Glomerular visceral epithelial cell (primary cell): ENCODE results near the gene STAT4.

Experiments
- DNase-seq: peaks from one replicate; pipeline ENCODE4 v3.0.0-alpha.2; 2016; ENCODE audit errors: extremely low spot score

Gene STAT4

DNA sequence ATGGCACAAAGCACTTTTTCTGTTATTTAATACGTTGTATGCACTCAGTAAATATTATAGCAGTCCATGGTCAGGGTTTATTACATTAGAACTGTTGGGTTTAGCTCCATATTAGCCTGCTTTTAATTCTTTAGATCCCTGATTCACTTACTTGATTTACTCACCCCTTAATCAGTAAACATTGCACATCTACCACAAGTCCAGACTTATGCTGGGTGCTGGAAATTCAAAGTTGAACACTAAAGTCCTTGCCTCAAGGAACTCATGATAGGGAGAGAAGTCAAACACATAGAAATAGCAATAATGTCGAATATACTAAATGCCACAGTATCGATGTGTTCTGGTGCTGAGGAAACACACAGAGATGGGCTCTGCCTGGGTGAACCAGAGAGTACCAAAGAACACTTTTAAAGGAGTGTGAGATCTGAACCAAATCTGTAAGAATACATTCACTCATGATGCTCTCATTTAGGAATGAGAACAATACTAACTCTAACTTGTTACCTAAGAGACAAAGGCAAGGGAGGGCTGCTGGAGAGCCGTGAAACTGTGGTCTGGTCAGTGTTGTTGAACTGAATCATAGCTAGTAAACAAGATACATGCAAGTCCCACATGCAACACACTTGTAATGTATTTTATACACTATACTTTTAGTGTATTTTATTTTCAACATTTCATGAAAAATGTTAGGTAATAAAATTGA lies 4.9 kb downstream of the STAT4 start:
- DNase-seq = no peak

DNA sequence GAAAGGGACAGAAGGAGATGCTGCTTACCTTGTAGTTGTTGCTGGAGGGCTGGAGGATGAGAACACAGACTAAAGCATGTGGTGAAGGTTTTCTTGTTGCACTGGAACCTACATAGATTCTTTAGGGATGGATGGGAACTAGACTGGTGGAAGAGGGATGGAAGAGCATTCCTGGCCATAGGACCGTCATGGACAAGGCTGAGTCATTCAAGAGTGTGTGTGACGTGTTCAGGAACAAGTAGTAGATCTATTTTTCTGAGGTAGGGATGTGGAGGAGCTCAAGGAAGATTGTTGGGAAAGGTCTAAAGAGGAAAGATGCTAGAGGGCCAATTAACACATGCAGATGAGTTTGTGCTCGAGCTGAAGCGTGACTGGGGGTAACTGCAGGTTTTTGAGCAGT lies 6.6 kb downstream of the STAT4 start:
- DNase-seq = no peak

DNA sequence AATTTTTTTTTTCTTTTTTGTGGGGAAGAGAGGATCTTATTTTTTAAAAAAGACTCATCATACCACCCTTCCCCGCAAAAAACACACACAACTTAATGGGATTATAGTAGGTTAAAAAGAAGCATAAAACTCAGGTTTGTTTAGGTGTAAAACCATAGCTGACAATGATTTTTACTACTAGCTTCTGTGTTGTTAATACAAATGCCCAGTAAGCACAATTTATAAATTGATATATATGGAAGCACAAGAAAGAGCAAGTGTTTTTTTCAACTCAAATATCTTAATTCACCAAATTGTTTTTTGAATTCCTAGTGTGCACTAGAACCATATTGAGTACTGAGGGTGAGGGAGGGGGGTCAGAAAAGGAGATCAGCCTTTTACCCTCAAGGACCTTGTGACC lies 7.0 kb downstream of the STAT4 start:
- no peak for DNase-seq

DNA sequence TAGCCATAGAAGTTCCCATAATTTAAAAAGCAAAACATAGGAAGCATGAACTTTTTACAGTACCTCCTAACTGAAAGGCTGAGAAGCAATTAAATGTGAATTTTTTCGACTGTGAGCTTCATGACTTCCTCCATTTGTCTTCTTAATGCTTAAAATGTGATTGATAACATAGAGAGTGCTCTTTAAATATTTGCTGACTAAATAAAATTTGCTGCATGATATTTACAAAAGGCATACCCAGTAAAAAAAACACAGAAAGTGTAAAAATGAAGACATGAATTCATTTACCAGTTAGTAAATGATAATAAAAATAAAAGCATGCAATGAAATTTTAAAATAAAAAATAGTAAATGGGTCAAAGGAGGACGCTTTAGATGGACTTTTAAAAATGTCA lies 21.9 kb downstream of the STAT4 start:
- DNase-seq = no peak

DNA sequence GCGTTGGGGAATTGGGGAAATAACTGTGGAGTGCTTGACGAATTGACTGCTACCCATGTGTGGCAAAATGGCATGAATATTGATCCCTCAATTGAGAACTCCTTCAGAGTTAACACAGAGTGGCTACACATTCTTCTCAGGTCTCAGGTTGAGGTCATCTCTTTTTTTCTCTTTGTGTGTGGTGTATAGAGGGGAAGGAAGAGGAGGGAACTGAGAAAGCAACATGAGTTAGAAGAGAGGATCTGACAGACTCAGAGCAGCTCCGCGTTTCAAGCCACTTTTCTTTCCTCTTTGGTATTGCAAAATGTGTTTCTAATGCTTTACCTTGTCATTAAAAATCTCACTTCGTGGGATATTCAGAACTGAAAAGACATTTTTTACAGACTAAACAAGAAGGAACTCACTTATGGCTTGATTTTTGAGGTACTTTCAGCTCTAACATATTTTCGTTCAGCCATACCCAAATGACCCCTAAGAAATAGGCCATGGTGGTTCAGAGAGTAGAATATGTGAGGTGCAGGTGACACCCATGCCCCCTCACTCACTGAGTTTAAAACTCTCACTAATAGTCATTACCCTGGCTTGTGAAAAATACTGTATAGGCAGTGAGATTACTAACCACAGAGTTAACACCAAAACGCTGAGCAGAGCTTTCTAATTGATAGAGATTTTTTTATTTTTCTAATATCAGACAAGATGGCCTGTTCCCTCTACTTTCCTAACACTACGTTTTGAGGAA lies 22.5 kb downstream of the STAT4 start:
- DNase-seq = no peak

DNA sequence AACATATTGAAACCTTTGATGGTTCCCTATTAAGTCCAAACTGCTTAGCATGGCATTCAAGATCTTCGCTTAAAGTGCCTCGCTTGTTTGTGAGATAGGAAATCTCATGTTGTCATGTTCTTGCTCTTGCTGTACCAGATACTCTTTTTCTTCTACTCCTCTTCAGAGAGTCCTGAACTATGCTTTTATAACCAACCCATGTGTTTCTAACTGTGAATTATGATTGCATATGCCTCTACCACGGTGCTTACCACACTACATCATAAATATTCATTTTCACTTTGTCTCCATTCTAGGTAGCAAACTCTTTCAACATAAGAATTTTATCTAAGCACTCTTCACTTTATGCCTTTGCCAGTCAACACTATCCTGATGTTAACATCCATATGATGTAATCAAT lies 23.6 kb downstream of the STAT4 start:
- DNase-seq = no peak

DNA sequence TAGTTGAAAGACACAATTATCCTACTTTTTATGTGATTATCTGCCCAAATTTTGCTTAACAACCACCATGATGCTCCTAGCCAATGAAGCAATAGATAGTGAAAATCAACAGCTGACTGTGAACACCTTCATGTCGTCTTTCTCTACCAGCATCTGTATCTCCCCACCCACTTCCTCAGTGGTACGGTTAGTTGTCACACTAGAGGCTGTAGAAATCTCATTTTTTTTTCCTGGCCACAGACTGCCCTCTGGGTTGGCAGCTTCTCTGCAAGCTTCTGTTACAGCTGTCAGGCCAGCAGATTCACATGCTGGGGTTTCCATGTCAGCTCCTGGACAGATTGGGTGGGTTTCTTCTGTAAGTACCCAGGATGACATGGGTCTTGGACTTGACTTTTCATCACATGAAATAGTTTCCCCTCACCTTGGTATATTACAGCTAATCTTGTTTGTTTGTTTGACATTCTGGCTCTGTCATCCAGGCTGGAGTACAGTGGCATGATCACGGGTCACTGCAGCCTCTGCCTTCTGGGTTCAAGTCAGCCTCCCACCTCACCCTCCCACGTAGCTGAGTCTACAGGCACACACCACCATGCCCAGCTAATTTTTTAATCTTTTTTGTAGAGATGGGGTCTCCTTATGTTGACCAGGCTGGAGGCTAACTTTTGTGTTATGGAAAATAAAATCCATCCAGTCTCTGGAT lies 24.3 kb downstream of the STAT4 start:
- DNase-seq = no peak

DNA sequence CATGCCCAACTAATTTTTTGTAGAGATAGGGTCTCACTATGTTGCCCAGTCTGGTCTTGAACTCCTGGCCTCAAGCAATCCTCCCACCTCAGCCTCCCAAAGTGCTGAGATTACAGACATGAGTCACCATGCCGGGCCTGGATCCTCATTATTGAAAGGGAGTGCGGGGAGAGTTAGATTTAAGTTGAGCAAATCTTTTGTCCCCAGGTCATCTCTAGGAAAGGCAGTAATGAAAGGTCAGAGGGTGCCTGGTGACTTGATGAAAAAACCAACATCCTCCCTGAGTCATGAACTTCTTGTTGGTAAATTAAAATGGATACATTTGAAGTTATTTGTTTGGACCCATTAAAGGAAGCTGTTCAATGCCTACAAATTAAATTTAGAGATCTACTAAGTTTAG lies 25.1 kb downstream of the STAT4 start:
- no peak for DNase-seq

DNA sequence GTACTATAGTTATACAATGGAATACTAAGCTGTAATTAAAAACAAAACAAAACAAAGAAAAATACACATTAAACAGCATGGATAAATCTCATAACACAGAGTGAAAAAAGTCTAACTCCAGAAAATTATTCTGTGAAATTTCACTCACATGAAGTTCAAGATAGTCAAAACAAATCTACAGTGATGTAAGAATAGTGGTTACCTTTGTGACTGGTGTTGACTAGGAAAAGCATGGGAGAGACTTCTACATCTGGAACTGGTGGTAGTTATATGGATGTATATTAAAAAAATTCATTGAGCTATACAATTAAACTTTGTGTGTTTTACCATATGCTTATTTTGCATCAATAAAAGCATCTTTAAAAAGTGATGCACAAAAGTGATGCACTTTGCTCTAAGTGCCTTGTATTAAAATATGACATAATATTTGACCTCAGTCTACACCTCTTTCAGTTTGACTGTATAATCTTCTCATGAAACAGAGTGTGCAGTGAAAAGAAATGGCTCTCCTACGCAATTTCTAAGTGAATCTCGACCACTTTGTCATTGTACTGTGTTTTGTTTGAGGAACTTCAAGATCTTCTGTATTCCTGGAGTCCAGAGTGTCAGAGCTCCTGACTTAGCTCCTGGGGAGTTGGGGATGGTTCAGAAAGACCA lies 28.0 kb downstream of the STAT4 start:
- no peak for DNase-seq

DNA sequence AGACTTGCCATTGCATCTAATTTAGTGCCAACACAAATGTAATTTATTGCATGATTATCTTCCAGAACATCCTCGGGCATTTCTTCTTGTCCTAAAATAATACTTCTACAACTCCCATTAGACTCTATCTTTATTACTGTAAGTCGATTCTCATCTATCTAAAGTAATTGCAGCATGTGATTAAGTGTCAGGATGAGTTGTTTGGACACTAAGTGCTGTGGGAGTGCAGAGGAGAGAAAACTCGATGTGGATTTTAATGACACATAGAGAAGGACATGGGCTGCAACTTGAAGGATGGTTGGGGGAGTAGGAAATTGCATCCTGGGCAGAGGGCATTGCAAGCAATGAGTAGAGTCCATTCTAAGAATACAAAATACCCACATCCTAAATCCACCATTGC lies 33.5 kb downstream of the STAT4 start:
- DNase-seq = no peak

DNA sequence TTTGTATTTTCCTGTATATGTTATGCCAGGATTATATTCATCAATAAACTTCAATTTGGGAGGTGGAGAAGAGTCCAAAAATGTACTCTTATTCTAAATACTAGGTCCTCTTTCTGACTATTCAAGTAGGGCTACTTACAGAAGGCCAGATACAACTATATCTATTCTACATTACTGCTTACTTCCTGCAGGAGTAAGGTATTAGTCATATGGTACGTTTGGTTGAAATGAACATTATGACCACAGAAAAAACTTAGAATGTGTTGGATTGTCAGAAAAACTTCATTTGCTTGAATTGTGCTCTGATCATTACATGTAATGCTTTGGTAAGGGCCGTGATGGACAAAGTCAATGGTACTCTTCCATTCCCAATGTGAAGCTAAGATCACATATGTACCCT lies 35.0 kb downstream of the STAT4 start:
- peak; percentile 7 for DNase-seq

DNA sequence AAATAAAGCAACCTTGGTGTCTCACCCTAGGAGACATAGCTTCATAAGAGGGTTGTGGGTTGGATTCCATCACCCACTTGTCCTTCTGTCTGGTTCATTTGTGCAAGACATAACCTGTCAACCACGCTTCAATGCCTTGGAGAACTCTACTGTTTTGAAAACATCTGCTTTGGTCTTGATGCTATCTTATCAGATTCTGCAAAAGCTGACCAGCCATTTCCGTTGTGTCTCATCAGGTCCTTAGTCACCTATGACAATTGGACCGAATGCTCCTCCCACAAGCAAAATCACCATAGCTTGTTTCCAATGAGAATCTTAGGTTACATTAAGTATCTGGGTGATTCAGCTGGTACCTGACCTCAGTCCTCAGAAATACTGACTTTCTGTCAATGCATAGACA lies 35.4 kb downstream of the STAT4 start:
- DNase-seq = peak; percentile 37

DNA sequence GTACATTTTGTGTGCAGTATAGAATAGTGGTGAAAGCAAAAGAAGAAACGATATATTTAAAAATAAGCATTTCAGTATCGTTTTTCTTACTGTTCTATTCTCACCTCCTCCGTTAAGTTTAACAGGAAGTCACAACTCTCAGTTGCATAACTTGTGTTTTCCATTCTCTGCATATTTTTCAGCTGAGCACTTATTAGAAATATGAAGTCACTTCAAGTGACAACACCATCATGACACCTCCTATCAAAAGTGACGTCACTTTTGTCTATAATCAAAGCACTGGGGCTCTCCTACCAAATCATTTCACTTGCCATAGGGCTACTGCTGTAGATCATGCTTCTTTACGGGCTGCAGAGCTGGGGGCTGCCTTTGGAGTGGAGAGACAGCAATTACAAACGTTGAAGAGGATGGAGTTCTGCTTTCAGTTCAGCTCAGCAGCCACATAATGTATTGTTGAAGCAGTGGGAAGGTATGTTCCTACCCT lies 36.3 kb downstream of the STAT4 start:
- no peak for DNase-seq

DNA sequence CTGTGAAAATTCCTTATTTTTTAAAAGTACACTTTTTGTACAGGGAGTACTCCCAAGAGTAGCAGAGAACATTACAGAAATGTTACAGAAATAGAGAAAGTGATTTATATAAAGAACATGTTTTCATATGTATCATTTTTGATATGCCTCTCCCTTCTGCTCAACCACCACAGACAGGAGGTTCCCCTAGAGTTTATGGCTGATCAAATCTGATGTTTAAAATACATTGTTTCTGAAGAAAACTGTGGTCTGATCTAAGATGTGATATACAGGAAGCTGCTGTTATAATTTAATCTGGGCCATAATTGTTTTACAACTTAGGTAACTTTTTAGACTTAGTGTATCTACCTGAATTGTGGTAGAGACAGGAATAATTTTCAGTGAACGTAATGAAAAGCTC lies 37.0 kb downstream of the STAT4 start:
- DNase-seq = no peak

DNA sequence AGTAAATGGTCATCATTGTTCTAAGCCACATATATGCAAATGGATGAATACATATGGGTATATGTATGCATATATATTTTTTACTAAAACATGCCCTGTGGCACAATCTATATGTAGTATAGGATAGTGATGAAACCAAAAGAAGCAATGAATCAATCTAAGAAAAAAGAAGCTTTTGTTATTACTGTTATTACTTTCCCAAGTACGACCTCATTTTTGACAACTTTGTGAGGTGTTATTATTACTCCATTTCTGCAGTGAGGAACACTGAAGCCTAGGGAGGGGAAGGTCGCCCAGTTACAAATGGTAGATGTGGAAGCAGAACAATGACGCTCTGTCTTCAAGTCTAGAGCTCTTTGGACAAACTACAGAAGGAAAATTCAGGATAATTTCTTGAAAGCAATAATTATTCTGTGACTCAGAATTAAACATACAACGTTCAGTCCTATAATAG lies 38.3 kb downstream of the STAT4 start:
- DNase-seq = no peak

DNA sequence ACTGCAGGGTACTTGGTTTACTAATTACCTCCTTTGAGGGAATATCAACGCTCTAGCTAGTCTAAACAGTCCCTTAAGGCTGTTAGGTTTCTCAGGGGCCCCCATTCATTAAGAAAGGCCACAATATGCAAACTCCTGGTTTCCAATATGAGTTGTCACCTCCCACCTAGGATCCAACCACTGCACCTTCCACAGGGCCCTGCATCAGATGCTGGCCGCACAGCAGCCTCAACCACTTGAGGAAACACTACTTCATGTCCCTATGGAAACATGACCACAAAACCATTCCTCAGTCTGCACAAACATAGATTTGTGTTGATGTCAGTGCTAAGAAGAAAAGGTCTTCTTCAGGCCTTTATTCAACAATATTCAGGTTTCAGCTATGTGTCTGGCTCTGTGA lies 40.9 kb downstream of the STAT4 start:
- peak; percentile 52 for DNase-seq

DNA sequence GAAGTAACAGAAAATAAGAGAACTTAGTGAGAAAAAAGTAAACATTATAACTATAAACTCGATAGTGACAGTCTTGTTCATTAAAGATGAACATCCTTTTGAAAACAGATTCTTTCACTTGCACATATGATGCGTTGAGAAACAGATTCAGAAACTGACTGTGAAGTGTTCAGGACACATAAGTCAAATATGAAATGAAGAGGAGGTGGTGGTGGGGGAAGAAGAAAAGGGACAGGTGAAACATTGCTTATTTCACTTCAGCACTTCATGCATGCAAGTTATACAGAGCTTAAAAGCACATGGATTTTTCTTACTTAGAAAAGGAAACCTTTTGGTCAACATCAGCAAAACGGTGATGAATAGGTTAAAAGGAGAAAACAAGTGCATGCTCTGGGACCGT lies 42.5 kb downstream of the STAT4 start:
- no peak for DNase-seq

DNA sequence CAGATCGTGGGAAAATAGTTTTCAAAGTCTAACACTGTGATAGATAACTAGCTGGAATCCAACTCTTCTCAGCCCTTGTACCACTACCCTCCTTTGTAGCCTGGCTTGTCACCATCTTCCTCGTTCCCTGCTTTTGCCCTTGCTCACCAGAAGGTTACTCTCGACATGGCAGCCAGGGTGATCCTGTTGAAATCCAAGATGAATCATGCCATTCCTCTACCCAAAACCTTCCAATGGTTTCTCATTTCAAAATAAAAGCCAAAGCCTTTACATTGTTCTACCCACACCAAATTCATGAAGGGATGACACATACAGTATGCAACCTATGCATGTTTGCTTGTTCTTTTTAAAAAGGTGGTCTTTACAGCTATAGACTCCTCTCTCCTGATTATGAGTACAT lies 45.7 kb downstream of the STAT4 start:
- DNase-seq = no peak

DNA sequence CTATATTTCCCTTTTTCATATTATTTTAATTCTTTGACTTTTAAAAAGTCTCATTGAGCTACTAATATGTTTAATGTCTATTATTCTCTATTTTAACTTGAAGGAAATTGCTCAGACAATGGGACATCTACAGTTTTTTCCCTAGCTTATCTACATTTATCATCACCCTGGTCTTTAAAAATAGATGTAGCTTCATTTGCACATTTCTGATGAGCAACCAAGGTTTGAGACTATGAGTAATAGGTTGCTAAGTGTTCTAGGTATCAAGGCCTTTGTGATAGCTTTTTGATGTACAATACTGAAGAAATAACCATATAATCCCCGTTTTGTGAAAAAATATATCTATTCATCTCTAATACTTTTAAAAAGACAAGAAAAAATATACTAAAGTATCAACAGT lies 47.0 kb downstream of the STAT4 start:
- no peak for DNase-seq

DNA sequence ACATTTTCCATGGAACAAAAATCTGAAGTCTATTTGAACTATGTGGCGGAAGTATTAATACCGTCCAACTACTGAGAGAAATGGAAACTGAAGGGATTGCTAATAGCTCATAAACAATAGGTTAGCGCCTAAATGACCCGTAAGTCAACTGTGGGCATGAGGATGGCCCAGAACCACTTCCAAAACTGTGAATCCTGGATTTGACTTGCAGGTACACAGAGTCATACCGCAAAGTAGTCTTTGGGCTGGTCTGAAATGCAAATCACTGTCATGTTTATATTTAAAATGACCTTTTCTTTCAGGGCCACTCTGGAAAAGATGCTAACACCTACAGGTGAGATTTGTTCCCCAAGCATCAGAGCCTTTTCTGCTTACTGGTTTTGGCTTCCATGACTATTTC lies 50.6 kb downstream of the STAT4 start:
- DNase-seq = no peak

DNA sequence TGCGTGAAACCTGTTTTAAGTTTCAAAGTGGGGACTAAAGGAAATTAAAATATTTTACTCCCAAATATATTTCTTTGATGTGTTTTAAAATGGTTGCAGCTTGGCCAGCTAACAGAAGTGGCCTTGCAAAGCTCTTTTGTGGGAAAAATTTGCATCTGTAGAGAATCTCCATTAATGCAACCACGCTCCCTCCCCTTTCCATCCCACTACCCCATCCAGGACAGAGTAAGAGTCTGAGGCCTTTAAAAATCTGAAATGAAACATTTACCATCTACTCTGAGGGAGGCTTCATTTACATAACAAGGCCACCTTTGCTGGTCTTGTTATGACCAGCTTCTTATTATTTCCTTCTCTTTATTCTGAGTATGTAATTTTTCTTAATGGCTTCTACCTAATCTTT lies 63.5 kb downstream of the STAT4 start:
- no peak for DNase-seq

DNA sequence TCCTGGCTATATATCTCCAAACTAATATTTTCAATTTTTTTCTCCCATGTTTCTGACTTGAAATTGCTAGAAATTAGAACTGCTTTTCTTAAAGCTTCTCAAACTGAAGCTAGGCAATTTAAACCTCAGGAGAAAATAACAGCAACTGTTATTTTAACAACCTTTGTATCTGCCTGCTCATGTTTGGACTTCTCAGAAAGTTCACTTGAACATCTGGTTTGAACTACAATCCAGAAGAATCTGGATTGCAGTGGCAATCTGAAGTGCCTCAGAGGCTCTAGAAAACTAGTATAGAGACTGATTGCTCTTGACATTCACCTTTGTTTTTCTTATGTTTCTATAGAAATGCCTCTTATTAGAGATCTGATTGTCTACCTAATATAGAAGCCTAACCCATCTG lies 64.1 kb downstream of the STAT4 start:
- DNase-seq = no peak
